Astrocyte (in vitro differentiated cells and primary cell): ENCODE measurements around the gene SEH1L. TPM values are rescaled to one million over a fixed set of nuclear protein-coding genes. Genes with fewer than 3 reads are reported as not detected.
A peak's percentile ranks its signal among the peaks of the same experiment; 100 is the strongest.

ENCODE experiments used
- DNase-seq: peaks from one replicate; pipeline ENCODE4 v3.0.0-alpha.2; 2010; ENCODE audit warnings: low read depth
- FAIRE-seq: peaks from 2 replicates; lab custom pipeline; 2011; peaks lifted over from hg19 to GRCh38; lab: Jason Lieb, UNC
- H2AFZ ChIP-seq: 2 replicates; pipeline ENCODE4 v1.6.0; 2012; ENCODE audit warnings: low read depth, low read length, inconsistent platforms
- H3K27ac ChIP-seq: 2 replicates; pipeline ENCODE4 v1.5.1; 2011; ENCODE audit warnings: low read depth, low read length, inconsistent platforms
- H3K27me3 ChIP-seq: 2 replicates; pipeline ENCODE4 v1.6.0; 2011; ENCODE audit warnings: low read length, inconsistent platforms; ENCODE audit not compliant: insufficient read depth
- H3K36me3 ChIP-seq: 2 replicates; pipeline ENCODE4 v1.5.1; 2011; ENCODE audit warnings: low read length, inconsistent platforms; ENCODE audit not compliant: insufficient read depth
- H3K4me1 ChIP-seq: 2 replicates; pipeline ENCODE4 v1.5.1; 2011; ENCODE audit warnings: low read length, inconsistent platforms; ENCODE audit not compliant: insufficient read depth
- H3K4me2 ChIP-seq: 2 replicates; pipeline ENCODE4 v1.6.0; 2012; ENCODE audit warnings: low read length, inconsistent platforms
- H3K4me3 ChIP-seq: 2 replicates; pipeline ENCODE4 v1.5.1; 2011; ENCODE audit warnings: low read depth, mild to moderate bottlenecking, low read length, inconsistent platforms; ENCODE audit not compliant: insufficient read depth
- H3K79me2 ChIP-seq: 2 replicates; pipeline ENCODE4 v1.6.0; 2012; ENCODE audit warnings: mild to moderate bottlenecking, low read length, inconsistent platforms; ENCODE audit not compliant: insufficient read depth
- H3K9ac ChIP-seq: 2 replicates; pipeline ENCODE4 v1.6.0; 2012; ENCODE audit warnings: mild to moderate bottlenecking, low read length, inconsistent platforms
- H3K9me3 ChIP-seq: 2 replicates; pipeline ENCODE4 v1.5.1; 2012; ENCODE audit warnings: low read depth, mild to moderate bottlenecking, low read length, inconsistent platforms; ENCODE audit not compliant: insufficient read depth
- H4K20me1 ChIP-seq: 2 replicates; pipeline ENCODE4 v1.6.0; 2012; ENCODE audit warnings: low read length, inconsistent platforms; ENCODE audit not compliant: insufficient read depth
- H3K27ac Mint-ChIP-seq: one replicate; pipeline ENCODE4 v1.8.0; 2021; ENCODE audit warnings: mild to moderate bottlenecking, mixed read lengths; ENCODE audit not compliant: unreplicated experiment
- H3K27me3 Mint-ChIP-seq: one replicate; pipeline ENCODE4 v1.8.0; 2021; ENCODE audit warnings: low read depth, mixed read lengths; ENCODE audit not compliant: unreplicated experiment
- H3K36me3 Mint-ChIP-seq: one replicate; pipeline ENCODE4 v1.8.0; 2021; ENCODE audit warnings: low read depth, mixed read lengths; ENCODE audit not compliant: unreplicated experiment
- H3K4me1 Mint-ChIP-seq: one replicate; pipeline ENCODE4 v1.8.0; 2021; ENCODE audit warnings: low read depth, mixed read lengths; ENCODE audit not compliant: unreplicated experiment
- H3K4me3 Mint-ChIP-seq: one replicate; pipeline ENCODE4 v1.8.0; 2021; ENCODE audit warnings: mild to moderate bottlenecking, moderate library complexity, mixed read lengths; ENCODE audit not compliant: unreplicated experiment
- H3K9me3 Mint-ChIP-seq: one replicate; pipeline ENCODE4 v1.8.0; 2021; ENCODE audit warnings: mild to moderate bottlenecking, mixed read lengths; ENCODE audit not compliant: unreplicated experiment
- CTCF ChIP-seq: IDR thresholded peaks from 2 replicates; pipeline ENCODE4 v1.5.1; 2011; ENCODE audit warnings: low read depth, mild to moderate bottlenecking, inconsistent platforms, low read length, moderate library complexity; ENCODE audit not compliant: insufficient read depth
- EZH2 ChIP-seq: IDR thresholded peaks from 2 replicates; pipeline ENCODE4 v1.6.1; 2012; ENCODE audit warnings: mild to moderate bottlenecking, low read length, inconsistent platforms; ENCODE audit not compliant: insufficient read depth
- total RNA-seq: library from RNA; stranded (reverse); gene quantifications from 2 replicates; pipeline ENCODE4 v1.2.1, GENCODE V29; 2021

Gene SEH1L
- total RNA-seq, 1 donor from 2014 or later: 43.9 TPM

DNA sequence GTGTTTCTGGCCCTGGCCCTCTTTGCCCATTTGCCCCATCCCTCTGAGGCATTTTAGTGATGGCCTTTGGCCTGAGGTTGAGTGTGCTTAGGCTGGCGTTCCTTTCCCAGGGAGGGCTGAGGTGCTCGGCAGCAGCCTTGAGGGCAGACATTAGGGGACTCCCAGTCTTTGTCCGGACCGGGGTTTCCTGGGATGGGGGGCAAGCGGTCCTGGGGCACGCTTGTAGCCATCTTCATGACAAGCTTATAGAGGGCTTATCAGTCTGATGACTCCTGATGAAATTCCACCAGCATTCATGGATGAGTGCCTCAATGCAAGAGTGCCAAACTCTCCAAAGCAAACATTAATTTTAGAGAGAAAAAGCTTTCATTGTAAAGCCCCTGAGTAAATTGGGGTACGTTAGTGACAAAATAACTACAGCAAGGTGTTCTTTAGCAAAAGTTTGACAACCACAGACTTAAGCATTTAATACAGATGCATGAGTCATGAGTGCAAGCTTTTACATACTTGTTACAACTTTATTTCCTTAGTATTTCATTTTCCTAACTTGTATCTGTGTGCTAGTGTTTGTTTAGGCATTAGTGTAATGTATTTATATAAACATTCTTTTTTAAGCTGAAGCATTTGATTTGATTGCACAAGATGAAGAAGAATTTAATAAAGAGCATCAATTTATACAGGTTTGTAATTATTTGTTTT is 89.0 kb downstream of the SEH1L start:
- no peaks in the 10 kb centered on the region for H4K20me1 ChIP-seq
- no peak for TF ChIP-seq CTCF
- no peak for TF ChIP-seq EZH2
- no peaks in the 10 kb centered on the region for H3K27me3 ChIP-seq
- peak; percentile 21 for DNase-seq
- no peaks in the 10 kb centered on the region for H3K79me2 ChIP-seq
- peaks cover 16% of the 10 kb centered on the region for H3K36me3 Mint-ChIP-seq
- H3K9me3 ChIP-seq: no peaks in the 10 kb centered on the region
- no peaks in the 10 kb centered on the region for H3K9me3 Mint-ChIP-seq
- H3K36me3 ChIP-seq: peaks cover 8% of the 10 kb centered on the region
- H3K27ac Mint-ChIP-seq: no peak overlapping the region
- no peak overlapping the region for H3K27ac ChIP-seq
- no peak overlapping the region for H3K4me2 ChIP-seq
- no peaks in the 10 kb centered on the region for H3K4me1 ChIP-seq
- peaks cover 7% of the 10 kb centered on the region for H3K4me1 Mint-ChIP-seq
- H2AFZ ChIP-seq: no peak overlapping the region
- no peak for FAIRE-seq
- no peaks in the 10 kb centered on the region for H3K27me3 Mint-ChIP-seq
- no peak overlapping the region for H3K4me3 ChIP-seq
- no peak overlapping the region for H3K4me3 Mint-ChIP-seq
- H3K9ac ChIP-seq: no peak overlapping the region

Other genes starting within 250 kb of the SEH1L start
- gene CEP76, start 245.3 kb upstream of the SEH1L start, total RNA-seq: 7.5 and 9.5 TPM in 2 replicates
- 57.4 and 60.1 TPM in 2 replicates for gene PSMG2, start 245.0 kb upstream of the SEH1L start, total RNA-seq
- 20.2 and 25.9 TPM in 2 replicates for gene PTPN2, start 63.8 kb upstream of the SEH1L start, total RNA-seq
- gene CEP192, start 43.4 kb downstream of the SEH1L start, total RNA-seq: 12.6 and 13.9 TPM in 2 replicates